Skin epidermis (tissue), 12 donors: Measurements from ENCODE around the gene ACADS.

Experiments used
- H3K27ac ChIP-seq, 21 experiments: fragments of 200-600 bp; sonication (generic) in 11 of 21; one replicate each; pipeline ENCODE4 v1.5.0; 2020; ENCODE audit warnings: mild to moderate bottlenecking in 3 of 21, inconsistent platforms in 2 of 21, moderate library complexity in 2 of 21
- H3K4me3 ChIP-seq, 7 experiments: fragments of 200-600 bp; sonication (generic) in 2 of 7; one replicate each; pipeline ENCODE4 v1.5.0; 2020; ENCODE audit warnings: inconsistent platforms in 2 of 7, mild to moderate bottlenecking in 2 of 7, moderate library complexity in 1 of 7

Gene ACADS

GRCh38 chr12:120698665-120699064 is 27.0 kb upstream of the ACADS start:
- Histone ChIP-seq H3K4me3 (no peak overlapping the region), H3K27ac (peak overlapping the region in 7 of 21 experiments; percentile 0 to 61 (median 46))

GRCh38 chr12:120699553-120699952 is 26.1 kb upstream of the ACADS start:
- Histone ChIP-seq H3K27ac (peak overlapping the region in 2 of 21 experiments; percentile 24 to 28), H3K4me3 (no peak overlapping the region)

- Histone ChIP-seq H3K4me3 (no peak overlapping the region), H3K27ac (no peak overlapping the region)
Measured at GRCh38 chr12:120700886-120701285, 24.7 kb upstream of the ACADS start.

GRCh38 chr12:120702637-120703036 is 23.0 kb upstream of the ACADS start:
- Histone ChIP-seq H3K4me3 (no peak overlapping the region), H3K27ac (no peak overlapping the region)

- H3K4me3 ChIP-seq, result no peak overlapping the region
- no peak overlapping the region for H3K27ac ChIP-seq
Measured at GRCh38 chr12:120703311-120703942, 22.2 kb upstream of the ACADS start.

- H3K27ac ChIP-seq, result no peak overlapping the region
- H3K4me3 ChIP-seq, result no peak overlapping the region
Measured at GRCh38 chr12:120705618-120706017, 20.0 kb upstream of the ACADS start.

GRCh38 chr12:120706029-120706428 is 19.6 kb upstream of the ACADS start:
- no peak overlapping the region for H3K4me3 ChIP-seq

GRCh38 chr12:120708651-120709050 is 17.0 kb upstream of the ACADS start:
- Histone ChIP-seq H3K27ac (no peak overlapping the region), H3K4me3 (no peak overlapping the region)

More at GRCh38 chr12:120706029-120706428, 19.6 kb upstream of the ACADS start:
- H3K27ac ChIP-seq, result no peak overlapping the region

- H3K4me3 ChIP-seq, result peak within 1 kb of the TSS; percentile 66 to 96 (median 84)
- peak within 1 kb of the TSS; percentile 53 to 95 (median 86) for H3K27ac ChIP-seq
Measured at GRCh38 chr12:120710031-120710804, 15.4 kb upstream of the ACADS start, which contains the start of gene UNC119B. Gene UNC119B, plus strand, starts transcription at chr12:120710458. Its CDS starts 17 bp downstream, at chr12:120710475.

GRCh38 chr12:120710805-120711296 is 14.8 kb upstream of the ACADS start:
- Histone ChIP-seq H3K27ac (peak overlapping the region in 20 of 21 experiments; percentile 60 to 95 (median 86)), H3K4me3 (peak overlapping the region; percentile 66 to 96 (median 84))

- Histone ChIP-seq H3K27ac (peak overlapping the region in 12 of 21 experiments; percentile 82 to 95 (median 86)), H3K4me3 (peak overlapping the region; percentile 66 to 96 (median 84))
Measured at GRCh38 chr12:120711411-120711810, 14.2 kb upstream of the ACADS start.

- H3K27ac ChIP-seq, result no peak overlapping the region
- H3K4me3 ChIP-seq, result no peak overlapping the region
Measured at GRCh38 chr12:120712610-120713009, 13.0 kb upstream of the ACADS start.

- H3K27ac ChIP-seq, result peak overlapping the region in 1 of 21 experiments; percentile 9
Measured at GRCh38 chr12:120713861-120714482, 11.7 kb upstream of the ACADS start.

GRCh38 chr12:120718055-120718454 is 7.6 kb upstream of the ACADS start:
- H3K27ac ChIP-seq, result no peak overlapping the region

More at GRCh38 chr12:120713861-120714482, 11.7 kb upstream of the ACADS start:
- no peak overlapping the region for H3K4me3 ChIP-seq

GRCh38 chr12:120719072-120719471 is 6.6 kb upstream of the ACADS start:
- no peak overlapping the region for H3K4me3 ChIP-seq
- H3K27ac ChIP-seq, result peak overlapping the region in 1 of 21 experiments; percentile 58

More at GRCh38 chr12:120718055-120718454, 7.6 kb upstream of the ACADS start:
- H3K4me3 ChIP-seq, result no peak overlapping the region

GRCh38 chr12:120719496-120720233 is 6.0 kb upstream of the ACADS start:
- Histone ChIP-seq H3K27ac (peak overlapping the region in 7 of 21 experiments; percentile 0 to 63 (median 25)), H3K4me3 (no peak overlapping the region)

- Histone ChIP-seq H3K27ac (peak overlapping the region in 10 of 21 experiments; percentile 0 to 63 (median 26)), H3K4me3 (no peak overlapping the region)
Measured at GRCh38 chr12:120720234-120720986, 5.2 kb upstream of the ACADS start.

- Histone ChIP-seq H3K27ac (peak overlapping the region in 5 of 21 experiments; percentile 0 to 34 (median 20)), H3K4me3 (no peak overlapping the region)
Measured at GRCh38 chr12:120720987-120721801, 4.4 kb upstream of the ACADS start.
